GM23338 (cell line): Measurements from ENCODE around the gene RNF41. TPM values are rescaled to one million over a fixed set of nuclear protein-coding genes. Genes with fewer than 3 reads are reported as not detected.
A peak's percentile ranks its signal among the peaks of the same experiment; 100 is the strongest.

Experiments
- ATAC-seq: fragments of 200-7000 bp; cut with Tn5 transposase; 3 replicates; pipeline ENCODE4 v1.9.1; 2020
- DNase-seq: peaks from one replicate; pipeline ENCODE4 v3.0.0-alpha.2; 2015; ENCODE audit warnings: low spot score
- H2AFZ ChIP-seq: fragments of 200-600 bp; sonication (generic); 2 replicates; pipeline ENCODE4 v1.8.0; 2016; ENCODE audit warnings: antibody characterized with exemption, mild to moderate bottlenecking, moderate library complexity
- H3F3A ChIP-seq: fragments of 200-600 bp; sonication (generic); replicated peaks from 2 replicates; pipeline ENCODE4 v1.8.0; 2017; ENCODE audit warnings: antibody characterized with exemption, mixed run types, low read depth
- H3K27ac ChIP-seq: fragments of 200-600 bp; sonication (generic); 2 replicates; pipeline ENCODE4 v1.6.1; 2016; ENCODE audit warnings: low read depth
- H3K27me3 ChIP-seq: fragments of 200-600 bp; sonication (generic); 2 replicates; pipeline ENCODE4 v1.8.0; 2016; ENCODE audit warnings: mild to moderate bottlenecking, mixed run types, moderate library complexity; ENCODE audit not compliant: insufficient read depth
- H3K36me3 ChIP-seq: fragments of 200-600 bp; sonication (generic); 2 replicates; pipeline ENCODE4 v1.8.0; 2016; ENCODE audit warnings: mild to moderate bottlenecking; ENCODE audit not compliant: insufficient read depth
- H3K4me1 ChIP-seq: fragments of 200-600 bp; sonication (generic); 2 replicates; pipeline ENCODE4 v1.8.0; 2016; ENCODE audit warnings: mild to moderate bottlenecking, moderate library complexity; ENCODE audit not compliant: insufficient read depth
- H3K4me2 ChIP-seq: fragments of 200-600 bp; sonication (generic); 2 replicates; pipeline ENCODE4 v1.7.1; 2017; ENCODE audit warnings: mixed run types
- H3K4me3 ChIP-seq: fragments of 200-600 bp; sonication (generic); 2 replicates; pipeline ENCODE4 v1.6.1; 2016; ENCODE audit warnings: mixed run types
- H3K79me2 ChIP-seq: fragments of 200-600 bp; sonication (generic); replicated peaks from 2 replicates; pipeline ENCODE4 v1.8.0; 2017; ENCODE audit warnings: mild to moderate bottlenecking; ENCODE audit not compliant: insufficient read depth
- H3K9me2 ChIP-seq: fragments of 200-600 bp; sonication (generic); 2 replicates; pipeline ENCODE4 v1.8.0; 2017; ENCODE audit not compliant: insufficient read depth
- H4K20me1 ChIP-seq: fragments of 200-600 bp; sonication (generic); replicated peaks from 2 replicates; pipeline ENCODE4 v1.8.0; 2017; ENCODE audit warnings: mild to moderate bottlenecking; ENCODE audit not compliant: insufficient read depth
- H3K27ac Mint-ChIP-seq: 2 replicates; pipeline ENCODE4 v1.8.0; 2020; ENCODE audit warnings: inconsistent platforms, mild to moderate bottlenecking, moderate library complexity, mixed read lengths
- H3K27me3 Mint-ChIP-seq: 3 replicates; pipeline ENCODE4 v1.8.0; 2022; ENCODE audit warnings: low read depth, mild to moderate bottlenecking, moderate library complexity, mixed read lengths, inconsistent platforms; ENCODE audit not compliant: insufficient read depth, poor library complexity
- H3K36me3 Mint-ChIP-seq: 3 replicates; pipeline ENCODE4 v1.8.0; 2021; ENCODE audit warnings: low read depth, mild to moderate bottlenecking, inconsistent platforms, moderate library complexity, mixed read lengths
- H3K4me1 Mint-ChIP-seq: 3 replicates; pipeline ENCODE4 v1.8.0; 2020; ENCODE audit warnings: mild to moderate bottlenecking, inconsistent platforms, mixed read lengths
- H3K4me3 Mint-ChIP-seq: 3 replicates; pipeline ENCODE4 v1.8.0; 2021; ENCODE audit warnings: moderate library complexity, mild to moderate bottlenecking, inconsistent platforms, mixed read lengths
- H3K9me3 Mint-ChIP-seq: 3 replicates; pipeline ENCODE4 v1.8.0; 2020; ENCODE audit warnings: moderate library complexity, mild to moderate bottlenecking, inconsistent platforms, mixed read lengths
- CREB1 ChIP-seq: fragments of 250-450 bp; sonication (Bioruptor Pico); IDR thresholded peaks from 2 replicates; pipeline ENCODE4 v1.5.0; 2020; ENCODE audit warnings: low read depth, mild to moderate bottlenecking, moderate library complexity
- ETS1 ChIP-seq: IDR thresholded peaks from 2 replicates; pipeline ENCODE4 v1.6.1; 2016; ENCODE audit warnings: antibody characterized with exemption
- EZH2 ChIP-seq: fragments of 200-600 bp; sonication (generic); IDR thresholded peaks from one replicate; pipeline ENCODE4 v1.8.0; 2017; ENCODE audit warnings: antibody characterized with exemption, mild to moderate bottlenecking, low read depth; ENCODE audit not compliant: unreplicated experiment
- JUNB ChIP-seq: IDR thresholded peaks from one replicate; pipeline ENCODE4 v1.6.1; 2016; ENCODE audit warnings: antibody characterized with exemption; ENCODE audit not compliant: unreplicated experiment
- NANOG ChIP-seq: IDR thresholded peaks from 2 replicates; pipeline ENCODE4 v1.6.1; 2016; ENCODE audit warnings: antibody characterized with exemption, borderline replicate concordance
- POLR2AphosphoS5 ChIP-seq: IDR thresholded peaks from 2 replicates; pipeline ENCODE4 v1.6.1; 2016; ENCODE audit warnings: antibody characterized with exemption, low read depth
- STAT1 ChIP-seq: IDR thresholded peaks from one replicate; pipeline ENCODE4 v1.6.1; 2016; ENCODE audit warnings: antibody characterized with exemption; ENCODE audit not compliant: unreplicated experiment
- ZNF114 ChIP-seq: fragments of 250-450 bp; sonication (Bioruptor Pico); IDR thresholded peaks from 2 replicates; pipeline ENCODE4 v1.5.0; 2020; ENCODE audit warnings: mild to moderate bottlenecking, moderate library complexity
- ZNF331 ChIP-seq: fragments of 250-450 bp; sonication (Bioruptor Pico); IDR thresholded peaks from 2 replicates; pipeline ENCODE4 v1.5.0; 2020; ENCODE audit warnings: low read depth, mild to moderate bottlenecking, moderate library complexity
- polyA plus RNA-seq: library from polyadenylated mRNA; unstranded; fragments of >200 nt; fragmentation: Nextera tagmentation; extraction: Ambion mirVana; gene quantifications from 2 replicates; pipeline ENCODE4 v1.2.1, GENCODE V29; 2016
- total RNA-seq: library from RNA; depleted of rRNA; stranded (reverse); fragments of >200 nt; shearing (Covaris generic); gene quantifications from 2 replicates; pipeline ENCODE4 v1.2.3, GENCODE V29; 2014
- TF ChIP-seq, protein P1 (sequence below): IDR thresholded peaks from one replicate; pipeline ENCODE4 v1.6.1; 2018; ENCODE audit warnings: antibody characterized with exemption; ENCODE audit not compliant: unreplicated experiment
- TF ChIP-seq, protein P2 (sequence below), 2 experiments: fragments of 200-600 bp in 1 of 2; sonication (generic) in 1 of 2; conservative IDR thresholded peaks; 2 replicates each; pipeline versions ENCODE4 v1.5.1 to v1.6.1; 2016 to 2017; ENCODE audit warnings: antibody characterized with exemption in 2 of 2, low read depth in 2 of 2, mild to moderate bottlenecking in 2 of 2, moderate library complexity in 1 of 2

Gene RNF41
- total and polyA plus RNA-seq, 2 experiments from 2014 or later: 15.3 to 77.1 TPM

DNA sequence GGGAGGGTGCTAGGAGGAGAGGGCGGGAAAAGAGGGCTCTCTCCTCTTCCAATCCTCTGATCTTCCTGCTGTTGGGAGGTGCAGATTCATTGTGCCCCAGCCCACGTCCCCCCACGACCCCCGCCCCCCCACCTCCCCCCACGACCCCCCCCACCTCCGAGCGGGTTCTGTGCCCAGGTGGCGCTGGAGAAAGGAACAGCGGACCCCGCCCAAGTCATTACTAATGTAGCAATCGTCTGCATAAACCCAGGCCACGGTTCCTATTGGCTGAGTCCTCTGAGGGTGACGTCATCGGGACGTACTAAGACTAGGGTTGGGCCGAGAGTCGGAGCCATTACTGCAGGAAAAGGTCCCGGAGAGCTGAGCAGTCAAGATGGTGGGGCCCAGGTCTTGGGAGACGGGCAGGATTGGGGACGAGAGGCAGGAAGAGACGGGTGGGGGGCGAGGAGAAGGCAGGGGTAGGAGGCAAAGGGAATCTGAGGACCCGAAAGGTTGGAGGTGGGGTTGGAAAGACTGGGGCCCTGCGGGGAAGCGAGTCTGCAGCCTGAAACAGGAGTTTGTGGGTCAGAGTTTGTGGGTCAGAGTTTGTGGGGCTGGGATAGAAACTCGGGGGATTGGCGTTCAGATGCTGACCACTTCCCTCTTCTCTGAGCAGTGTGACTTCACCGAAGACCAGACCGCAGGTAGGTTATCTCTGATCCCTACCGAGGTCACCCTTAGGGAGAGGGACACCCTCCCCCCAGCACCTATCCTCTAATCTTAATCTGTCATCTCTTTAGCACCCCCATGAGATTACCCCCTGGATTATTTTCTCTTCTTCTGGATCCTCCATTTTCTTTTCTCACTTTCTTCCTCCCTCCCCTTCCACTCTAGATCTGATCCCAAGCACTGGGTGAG, 63.4 kb downstream of the RNF41 start, which contains the start of gene MYL6:
Gene MYL6 (plus strand): TSS at position 331 of the 897 bp plus-strand sequence. CDS start 43 bp downstream, at position 374.
- Histone ChIP-seq H3K4me2 (peak within 1 kb of the TSS; percentile 91), H3K27ac (peak within 1 kb of the TSS; percentile 98), H3K36me3 (peaks cover 29% of the 10 kb centered on the region), H3K4me1 (peaks cover 49% of the 10 kb centered on the region), H3K79me2 (peaks cover 37% of the 10 kb centered on the region), H4K20me1 (peaks cover 15% of the 10 kb centered on the region), H3K4me3 (peak within 1 kb of the TSS; percentile 84), H3F3A (peaks cover 39% of the 10 kb centered on the region), H3K27me3 (no peaks in the 10 kb centered on the region), H2AFZ (0 out of 2 replicates have a peak within 1 kb of the TSS, but pooled peaks have one; percentile 16), H3K9me2 (no peaks in the 10 kb centered on the region)
- Mint-ChIP-seq H3K36me3 (peaks cover 70% of the 10 kb centered on the region), H3K27me3 (peaks cover 47% of the 10 kb centered on the region), H3K27ac (peak within 1 kb of the TSS; percentile 99), H3K4me1 (peaks cover 62% of the 10 kb centered on the region), H3K9me3 (no peaks in the 10 kb centered on the region; the same call in none of the 3 replicates), H3K4me3 (peak within 1 kb of the TSS; percentile 92)
- peak; percentile 62 for ATAC-seq
- TF ChIP-seq CREB1 (CRISPR knock-in tag): peak; percentile 98
- no peak; the same call in 1 of the 2 replicates for TF ChIP-seq NANOG
- peak; percentile 100 for TF ChIP-seq POLR2AphosphoS5
- TF ChIP-seq JUNB: no peak
- peak; percentile 100 for DNase-seq

- H3K27me3 Mint-ChIP-seq: peaks cover 46% of the 10 kb centered on the region
- peak; percentile 94 for DNase-seq
- peak overlapping the region; percentile 99 for H3K27ac Mint-ChIP-seq
- Histone ChIP-seq H4K20me1 (peaks cover 13% of the 10 kb centered on the region; the same call in 1 of the 2 replicates), H3K4me3 (peak overlapping the region; percentile 57), H3F3A (peaks cover 39% of the 10 kb centered on the region), H2AFZ (0 out of 2 replicates have a peak overlapping the region, but pooled peaks have one; percentile 16), H3K36me3 (peaks cover 27% of the 10 kb centered on the region), H3K4me1 (peaks cover 46% of the 10 kb centered on the region), H3K27ac (peak overlapping the region; percentile 94), H3K9me2 (no peaks in the 10 kb centered on the region), H3K79me2 (peaks cover 44% of the 10 kb centered on the region), H3K4me2 (peak overlapping the region; percentile 76), H3K27me3 (no peaks in the 10 kb centered on the region)
- ATAC-seq: peak; percentile 21
- peaks cover 63% of the 10 kb centered on the region for H3K36me3 Mint-ChIP-seq
- peak overlapping the region; percentile 92 for H3K4me3 Mint-ChIP-seq
- no peaks in the 10 kb centered on the region; the same call in none of the 3 replicates for H3K9me3 Mint-ChIP-seq
- H3K4me1 Mint-ChIP-seq: peaks cover 56% of the 10 kb centered on the region
- TF ChIP-seq, protein P1, sequence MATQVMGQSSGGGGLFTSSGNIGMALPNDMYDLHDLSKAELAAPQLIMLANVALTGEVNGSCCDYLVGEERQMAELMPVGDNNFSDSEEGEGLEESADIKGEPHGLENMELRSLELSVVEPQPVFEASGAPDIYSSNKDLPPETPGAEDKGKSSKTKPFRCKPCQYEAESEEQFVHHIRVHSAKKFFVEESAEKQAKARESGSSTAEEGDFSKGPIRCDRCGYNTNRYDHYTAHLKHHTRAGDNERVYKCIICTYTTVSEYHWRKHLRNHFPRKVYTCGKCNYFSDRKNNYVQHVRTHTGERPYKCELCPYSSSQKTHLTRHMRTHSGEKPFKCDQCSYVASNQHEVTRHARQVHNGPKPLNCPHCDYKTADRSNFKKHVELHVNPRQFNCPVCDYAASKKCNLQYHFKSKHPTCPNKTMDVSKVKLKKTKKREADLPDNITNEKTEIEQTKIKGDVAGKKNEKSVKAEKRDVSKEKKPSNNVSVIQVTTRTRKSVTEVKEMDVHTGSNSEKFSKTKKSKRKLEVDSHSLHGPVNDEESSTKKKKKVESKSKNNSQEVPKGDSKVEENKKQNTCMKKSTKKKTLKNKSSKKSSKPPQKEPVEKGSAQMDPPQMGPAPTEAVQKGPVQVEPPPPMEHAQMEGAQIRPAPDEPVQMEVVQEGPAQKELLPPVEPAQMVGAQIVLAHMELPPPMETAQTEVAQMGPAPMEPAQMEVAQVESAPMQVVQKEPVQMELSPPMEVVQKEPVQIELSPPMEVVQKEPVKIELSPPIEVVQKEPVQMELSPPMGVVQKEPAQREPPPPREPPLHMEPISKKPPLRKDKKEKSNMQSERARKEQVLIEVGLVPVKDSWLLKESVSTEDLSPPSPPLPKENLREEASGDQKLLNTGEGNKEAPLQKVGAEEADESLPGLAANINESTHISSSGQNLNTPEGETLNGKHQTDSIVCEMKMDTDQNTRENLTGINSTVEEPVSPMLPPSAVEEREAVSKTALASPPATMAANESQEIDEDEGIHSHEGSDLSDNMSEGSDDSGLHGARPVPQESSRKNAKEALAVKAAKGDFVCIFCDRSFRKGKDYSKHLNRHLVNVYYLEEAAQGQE: no peak
- no peak for TF ChIP-seq ETS1
- TF ChIP-seq CREB1 (CRISPR knock-in tag): peak; percentile 13; the same call in 1 of the 2 replicates
- no peak for TF ChIP-seq EZH2
- TF ChIP-seq NANOG: no peak
- no peak for TF ChIP-seq STAT1
- TF ChIP-seq ZNF331: no peak
- no peak for TF ChIP-seq ZNF114 (CRISPR knock-in tag)
- TF ChIP-seq POLR2AphosphoS5: peak; percentile 60
- TF ChIP-seq, protein P2, sequence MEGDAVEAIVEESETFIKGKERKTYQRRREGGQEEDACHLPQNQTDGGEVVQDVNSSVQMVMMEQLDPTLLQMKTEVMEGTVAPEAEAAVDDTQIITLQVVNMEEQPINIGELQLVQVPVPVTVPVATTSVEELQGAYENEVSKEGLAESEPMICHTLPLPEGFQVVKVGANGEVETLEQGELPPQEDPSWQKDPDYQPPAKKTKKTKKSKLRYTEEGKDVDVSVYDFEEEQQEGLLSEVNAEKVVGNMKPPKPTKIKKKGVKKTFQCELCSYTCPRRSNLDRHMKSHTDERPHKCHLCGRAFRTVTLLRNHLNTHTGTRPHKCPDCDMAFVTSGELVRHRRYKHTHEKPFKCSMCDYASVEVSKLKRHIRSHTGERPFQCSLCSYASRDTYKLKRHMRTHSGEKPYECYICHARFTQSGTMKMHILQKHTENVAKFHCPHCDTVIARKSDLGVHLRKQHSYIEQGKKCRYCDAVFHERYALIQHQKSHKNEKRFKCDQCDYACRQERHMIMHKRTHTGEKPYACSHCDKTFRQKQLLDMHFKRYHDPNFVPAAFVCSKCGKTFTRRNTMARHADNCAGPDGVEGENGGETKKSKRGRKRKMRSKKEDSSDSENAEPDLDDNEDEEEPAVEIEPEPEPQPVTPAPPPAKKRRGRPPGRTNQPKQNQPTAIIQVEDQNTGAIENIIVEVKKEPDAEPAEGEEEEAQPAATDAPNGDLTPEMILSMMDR (conservative IDR thresholded peaks at IDR 0.05; ENCODE audit: low read depth in 2 of 2): peak; percentile 47 to 68
Observed at GRCh38 chr12:56157201-56158028, 64.3 kb downstream of the RNF41 start.
